CD4-positive, alpha-beta memory T cell (primary cell): ENCODE results near the gene MYO5B. TPM values are rescaled to one million over a fixed set of nuclear protein-coding genes. Genes with fewer than 3 reads are reported as not detected.

Experiments used
- CTCF ChIA-PET: fragments of 350-600 bp; sonication (Branson Sonifier 250); formaldehyde crosslinking; loops from one replicate; lab custom pipeline; 2021; ENCODE audit warnings: inconsistent platforms; ENCODE audit not compliant: partially characterized antibody; lab: Charles Lee
- POLR2A ChIA-PET: fragments of 350-600 bp; sonication (Branson Sonifier 250); formaldehyde crosslinking; loops from one replicate; lab custom pipeline; 2021; ENCODE audit not compliant: partially characterized antibody; lab: Charles Lee
- DNase-seq, 5 donors: peaks; one replicate each; pipeline versions ENCODE4 v3.0.0 to v3.0.0-alpha.2; 2020 to 2022; ENCODE audit warnings: mixed read lengths in 1 of 5
- H3K27ac ChIP-seq: one replicate; pipeline ENCODE4 v1.7.0; 2013; ENCODE audit warnings: low read depth, low read length
- H3K27me3 ChIP-seq: 2 replicates; pipeline ENCODE4 v1.7.0; 2013; ENCODE audit warnings: mild to moderate bottlenecking, low read length, moderate library complexity; ENCODE audit not compliant: insufficient read depth
- H3K36me3 ChIP-seq: 2 replicates; pipeline ENCODE4 v1.7.0; 2013; ENCODE audit warnings: mild to moderate bottlenecking, low read length, moderate library complexity; ENCODE audit not compliant: insufficient read depth
- H3K4me1 ChIP-seq: 2 replicates; pipeline ENCODE4 v1.7.0; 2013; ENCODE audit warnings: mild to moderate bottlenecking, low read length, moderate library complexity; ENCODE audit not compliant: insufficient read depth
- H3K4me3 ChIP-seq, 2 donors: one replicate each; pipeline ENCODE4 v1.7.0; 2013; ENCODE audit warnings: low read length in 2 of 2, mild to moderate bottlenecking in 1 of 2
- H3K9me3 ChIP-seq, 2 donors: one replicate each; pipeline ENCODE4 v1.7.0; 2013; ENCODE audit warnings: low read length in 2 of 2, control low read depth in 1 of 2; ENCODE audit not compliant: control insufficient read depth in 1 of 2
- H3K27ac Mint-ChIP-seq, 7 donors: one replicate each; pipeline ENCODE4 v1.8.0; 2020 to 2021; ENCODE audit warnings: mixed read lengths in 7 of 7, mild to moderate bottlenecking in 6 of 7, inconsistent platforms in 3 of 7, moderate library complexity in 3 of 7
- H3K27me3 Mint-ChIP-seq, 2 donors: one replicate each; pipeline ENCODE4 v1.8.0; 2020 to 2021; ENCODE audit warnings: mixed read lengths in 2 of 2
- H3K36me3 Mint-ChIP-seq, 2 donors: one replicate each; pipeline ENCODE4 v1.8.0; 2020 to 2021; ENCODE audit warnings: mixed read lengths in 2 of 2, inconsistent platforms in 1 of 2, mild to moderate bottlenecking in 1 of 2
- H3K4me1 Mint-ChIP-seq, 4 donors: one replicate each; pipeline ENCODE4 v1.8.0; 2020 to 2021; ENCODE audit warnings: mixed read lengths in 4 of 4, mild to moderate bottlenecking in 1 of 4
- H3K4me3 Mint-ChIP-seq, 8 donors: one replicate each; pipeline ENCODE4 v1.8.0; 2020 to 2021; ENCODE audit warnings: mixed read lengths in 8 of 8, mild to moderate bottlenecking in 7 of 8, moderate library complexity in 6 of 8, inconsistent platforms in 3 of 8
- H3K9me3 Mint-ChIP-seq, 8 donors: one replicate each; pipeline ENCODE4 v1.8.0; 2020 to 2021; ENCODE audit warnings: mixed read lengths in 8 of 8, mild to moderate bottlenecking in 5 of 8, inconsistent platforms in 3 of 8, moderate library complexity in 1 of 8
- intact Hi-C: fragments of 100-400 bp; cut with micrococcal nuclease; formaldehyde crosslinking; loops from one replicate; pipeline ENCODE4 v1.15.1; 2023
- polyA plus RNA-seq, 2 donors: library from polyadenylated mRNA; unstranded; fragments of 300-500 nt; fragmentation: Illumina TruSeq; gene quantifications; one replicate each; pipeline ENCODE4 v1.2.3, GENCODE V29; 2021
- total RNA-seq, 2 experiments: library from RNA; stranded (reverse); gene quantifications; one replicate each; pipeline ENCODE4 v1.2.3, GENCODE V29; 2021

Gene MYO5B
- total and polyA plus RNA-seq, 4 experiments from 2014 or later: 0.02 TPM; not detected in 3

GRCh38 chr18:50199346-50199855, 4.5 kb upstream of the MYO5B start:
- no peak overlapping the region for H3K27ac ChIP-seq
- Mint-ChIP-seq H3K36me3 (no peaks in the 10 kb centered on the region), H3K9me3 (peaks cover 0 to 15% (median 10%) of the 10 kb centered on the region in 8 donors), H3K27ac (no peak overlapping the region), H3K4me1 (peaks cover 3 to 15% (median 7%) of the 10 kb centered on the region in 4 donors), H3K27me3 (peaks cover 45 to 47% of the 10 kb centered on the region in 2 donors), H3K4me3 (no peak overlapping the region)
- POLR2A ChIA-PET: no interaction called here
- peaks cover 5% of the 10 kb centered on the region for H3K4me1 ChIP-seq
- CTCF ChIA-PET: no interaction called here
- intact Hi-C loops: loop anchor here (5.0 kb wide), 1 partner anchor 687 kb away; no protein-coding TSS in a partner anchor
- DNase-seq: no peak
- H3K4me3 ChIP-seq: no peak overlapping the region
- no peaks in the 10 kb centered on the region for H3K9me3 ChIP-seq
- H3K36me3 ChIP-seq: no peaks in the 10 kb centered on the region
- H3K27me3 ChIP-seq: peaks cover 17% of the 10 kb centered on the region

- ChIA-PET POLR2A (no interaction called here), CTCF (interaction anchor here (2.7 kb wide), 1 partner anchor 12 kb away, joined by 12 read pairs; no protein-coding TSS in a partner anchor)
- no peaks in the 10 kb centered on the region for H3K9me3 ChIP-seq
- DNase-seq: no peak
- H3K27ac ChIP-seq: no peak overlapping the region
- intact Hi-C loops: loop anchor here (5.0 kb wide), 1 partner anchor 684 kb away; no protein-coding TSS in a partner anchor
- no peaks in the 10 kb centered on the region for H3K36me3 ChIP-seq
- no peak overlapping the region for H3K27ac Mint-ChIP-seq
- H3K9me3 Mint-ChIP-seq: peaks cover 0 to 14% (median 10%) of the 10 kb centered on the region in 8 donors
- peaks cover 22% of the 10 kb centered on the region for H3K27me3 ChIP-seq
- H3K4me1 Mint-ChIP-seq: peaks cover 5 to 21% (median 10%) of the 10 kb centered on the region in 4 donors
- peaks cover 49 to 57% of the 10 kb centered on the region in 2 donors for H3K27me3 Mint-ChIP-seq
- peak overlapping the region in 7 of 8 donors; percentile 8 to 71 (median 20) for H3K4me3 Mint-ChIP-seq
- no peaks in the 10 kb centered on the region for H3K36me3 Mint-ChIP-seq
- peaks cover 12% of the 10 kb centered on the region for H3K4me1 ChIP-seq
- no peak overlapping the region for H3K4me3 ChIP-seq
Measured at GRCh38 chr18:50196261-50196660, 1.3 kb upstream of the MYO5B start.

GRCh38 chr18:50195689-50196088, 742 bp upstream of the MYO5B start:
- Mint-ChIP-seq H3K9me3 (peaks cover 0 to 11% (median 5%) of the 10 kb centered on the region in 8 donors), H3K36me3 (no peaks in the 10 kb centered on the region), H3K27me3 (peaks cover 45 to 58% of the 10 kb centered on the region in 2 donors), H3K4me1 (peaks cover 5 to 21% (median 10%) of the 10 kb centered on the region in 4 donors), H3K4me3 (peak overlapping the region; percentile 30 to 85 (median 51)), H3K27ac (no peak overlapping the region)
- H3K27me3 ChIP-seq: peaks cover 22% of the 10 kb centered on the region
- ChIA-PET CTCF (interaction anchor here (1.2 to 2.7 kb wide), 2 partner anchors 12 to 162 kb away, joined by 3 to 12 read pairs; no protein-coding TSS in a partner anchor), POLR2A (no interaction called here)
- intact Hi-C loops: loop anchor here (5.0 kb wide), 1 partner anchor 683 kb away; no protein-coding TSS in a partner anchor
- H3K9me3 ChIP-seq: no peaks in the 10 kb centered on the region
- no peak overlapping the region for H3K27ac ChIP-seq
- no peak for DNase-seq
- H3K4me1 ChIP-seq: peaks cover 12% of the 10 kb centered on the region
- no peaks in the 10 kb centered on the region for H3K36me3 ChIP-seq
- no peak overlapping the region for H3K4me3 ChIP-seq

GRCh38 chr18:50193796-50194630, 934 bp downstream of the MYO5B start:
- POLR2A ChIA-PET: no interaction called here
- H3K4me3 Mint-ChIP-seq: peak overlapping the region; percentile 41 to 76 (median 67)
- peaks cover 22% of the 10 kb centered on the region for H3K27me3 ChIP-seq

GRCh38 chr18:50192995-50193795, 1.8 kb downstream of the MYO5B start:
- Histone ChIP-seq H3K36me3 (no peaks in the 10 kb centered on the region), H3K27me3 (peaks cover 22% of the 10 kb centered on the region), H3K4me3 (no peak overlapping the region), H3K9me3 (no peaks in the 10 kb centered on the region), H3K4me1 (peaks cover 12% of the 10 kb centered on the region), H3K27ac (no peak overlapping the region)
- CTCF ChIA-PET: no interaction called here
- Mint-ChIP-seq H3K36me3 (no peaks in the 10 kb centered on the region), H3K27me3 (peaks cover 41 to 55% of the 10 kb centered on the region in 2 donors), H3K4me3 (peak overlapping the region in 7 of 8 donors; percentile 41 to 76 (median 69)), H3K27ac (peak overlapping the region in 1 of 7 donors; percentile 66), H3K9me3 (peaks cover 0 to 4% (median 0%) of the 10 kb centered on the region in 8 donors), H3K4me1 (peaks cover 5 to 21% (median 11%) of the 10 kb centered on the region in 4 donors)
- POLR2A ChIA-PET: no interaction called here
- intact Hi-C loops: no loop called here
- DNase-seq: no peak

More at GRCh38 chr18:50193796-50194630, 934 bp downstream of the MYO5B start:
- Mint-ChIP-seq H3K9me3 (peaks cover 0 to 4% (median 0%) of the 10 kb centered on the region in 8 donors), H3K4me1 (peaks cover 5 to 21% (median 11%) of the 10 kb centered on the region in 4 donors), H3K27me3 (peaks cover 39 to 56% of the 10 kb centered on the region in 2 donors), H3K27ac (no peak overlapping the region), H3K36me3 (no peaks in the 10 kb centered on the region)
- H3K9me3 ChIP-seq: no peaks in the 10 kb centered on the region
- no peak for DNase-seq
- intact Hi-C loops: no loop called here
- H3K4me3 ChIP-seq: no peak overlapping the region
- CTCF ChIA-PET: interaction anchor here (1.0 to 1.2 kb wide), 2 partner anchors 9 to 163 kb away, joined by 3 read pairs; no protein-coding TSS in a partner anchor
- no peak overlapping the region for H3K27ac ChIP-seq
- peaks cover 12% of the 10 kb centered on the region for H3K4me1 ChIP-seq
- no peaks in the 10 kb centered on the region for H3K36me3 ChIP-seq

- ChIA-PET CTCF (no interaction called here), POLR2A (no interaction called here)
- Mint-ChIP-seq H3K4me1 (peaks cover 5 to 21% (median 11%) of the 10 kb centered on the region in 4 donors), H3K36me3 (no peaks in the 10 kb centered on the region), H3K27me3 (peaks cover 29 to 50% of the 10 kb centered on the region in 2 donors), H3K27ac (no peak overlapping the region), H3K4me3 (no peak overlapping the region), H3K9me3 (no peaks in the 10 kb centered on the region)
- no peaks in the 10 kb centered on the region for H3K9me3 ChIP-seq
- DNase-seq: no peak
- H3K27ac ChIP-seq: no peak overlapping the region
- no peak overlapping the region for H3K4me3 ChIP-seq
- H3K36me3 ChIP-seq: no peaks in the 10 kb centered on the region
- peaks cover 12% of the 10 kb centered on the region for H3K4me1 ChIP-seq
- H3K27me3 ChIP-seq: peaks cover 12% of the 10 kb centered on the region
- intact Hi-C loops: no loop called here
Measured at GRCh38 chr18:50190926-50191325, 4.0 kb downstream of the MYO5B start.
